HepG2 (cell line): ENCODE data around the gene MEX3B. TPM values are rescaled to one million over a fixed set of nuclear protein-coding genes. Genes with fewer than 3 reads are reported as not detected.

Experiments used
- ATAC-seq: fragments of 200-7000 bp; cut with Tn5 transposase; 3 replicates; pipeline ENCODE4 v1.9.1; 2020; ENCODE audit warnings: mild to moderate bottlenecking, moderate library complexity
- BruUV-seq: library from RNA; stranded (reverse); fragments of 400-500 nt; replicated peaks from 2 replicates; lab custom pipeline; 2021; lab: Mats Ljungman, UMichigan
- CTCF ChIA-PET: fragments of 300-600 bp; formaldehyde crosslinking; extraction: SDS; loops from one replicate; lab custom pipeline; 2021; ENCODE audit warnings: low total read pairs, inconsistent platforms, low intra/inter-chr PET ratio; lab: Yijun Ruan, JAX
- POLR2A ChIA-PET: fragments of 350-600 bp; sonication (Branson Sonifier 250); formaldehyde crosslinking; loops from one replicate; lab custom pipeline; 2020; ENCODE audit warnings: antibody characterized with exemption, inconsistent platforms; lab: Yijun Ruan, JAX
- DNase-seq: peaks from one replicate; pipeline ENCODE4 v3.0.0-alpha.2; 2015; ENCODE audit warnings: low spot score
- FAIRE-seq: peaks from 3 replicates; lab custom pipeline; 2011; peaks lifted over from hg19 to GRCh38; lab: Jason Lieb, UNC
- H2AFZ ChIP-seq: one replicate; pipeline ENCODE4 v1.6.1; 2011; ENCODE audit warnings: low read length, inconsistent platforms
- H3K27ac ChIP-seq: fragments of 300-600 bp; 3 replicates; pipeline ENCODE4 v1.8.0; 2011; ENCODE audit warnings: mixed run types, mild to moderate bottlenecking, mixed read lengths, low read length, inconsistent platforms; ENCODE audit not compliant: insufficient read depth; ENCODE audit errors: extremely low read length
- H3K27me3 ChIP-seq, 2 experiments: fragments of 200-600 bp in 1 of 2; 2 replicates in 1 of 2; 3 replicates in 1 of 2; pipeline versions ENCODE4 v1.6.0 to v1.8.0; 2011; ENCODE audit warnings: low read length in 2 of 2, mild to moderate bottlenecking in 2 of 2, moderate library complexity in 2 of 2, inconsistent platforms in 1 of 2; ENCODE audit not compliant: insufficient read depth in 2 of 2, control insufficient read depth in 1 of 2
- H3K36me3 ChIP-seq, 2 experiments: fragments of 200-600 bp in 1 of 2; replicated peaks in 1 of 2; 2 replicates in 1 of 2; 3 replicates in 1 of 2; pipeline versions ENCODE4 v1.5.1 to v1.8.0; 2011; ENCODE audit warnings: low read length in 2 of 2, inconsistent platforms in 1 of 2; ENCODE audit not compliant: insufficient read depth in 2 of 2, control insufficient read depth in 1 of 2
- H3K4me1 ChIP-seq: 2 replicates; pipeline ENCODE4 v1.5.1; 2012; ENCODE audit warnings: low read length, inconsistent platforms; ENCODE audit not compliant: insufficient read depth
- H3K4me2 ChIP-seq: 2 replicates; pipeline ENCODE4 v1.6.0; 2011; ENCODE audit warnings: low read depth, low read length, inconsistent platforms
- H3K4me3 ChIP-seq, 3 experiments: fragments of 200-600 bp in 1 of 3; sonication (generic), shearing (Covaris generic) in 1 of 3; replicated peaks in 1 of 3; 2 replicates each; pipeline ENCODE4 v1.5.1; 2011 to 2016; ENCODE audit warnings: low read length in 3 of 3, inconsistent platforms in 2 of 3, low read depth in 2 of 3, mild to moderate bottlenecking in 2 of 3, control low read depth in 1 of 3, mixed read lengths in 1 of 3; ENCODE audit not compliant: insufficient read depth in 1 of 3
- H3K79me2 ChIP-seq: one replicate; pipeline ENCODE4 v1.6.1; 2011; ENCODE audit warnings: low read length, inconsistent platforms; ENCODE audit not compliant: insufficient read depth
- H3K9ac ChIP-seq: 2 replicates; pipeline ENCODE4 v1.6.0; 2011; ENCODE audit warnings: mild to moderate bottlenecking, low read depth, low read length, inconsistent platforms; ENCODE audit not compliant: insufficient read depth
- H3K9me3 ChIP-seq: 2 replicates; pipeline ENCODE4 v1.5.1; 2012; ENCODE audit warnings: mild to moderate bottlenecking, low read length
- H4K20me1 ChIP-seq: 2 replicates; pipeline ENCODE4 v1.6.0; 2011; ENCODE audit warnings: inconsistent platforms, mild to moderate bottlenecking, low read length, moderate library complexity; ENCODE audit not compliant: insufficient read depth
- FOXP1 ChIP-seq, 2 experiments: fragments of 450-650 bp in 1 of 2; IDR thresholded peaks; 2 replicates each; pipeline ENCODE4 v1.6.1; 2017 to 2018; ENCODE audit warnings: antibody characterized with exemption in 1 of 2
- HCFC1 ChIP-seq: fragments of 150-350 bp; IDR thresholded peaks from 2 replicates; pipeline ENCODE4 v1.6.1; 2014; ENCODE audit warnings: low read depth, low read length
- KLF11 ChIP-seq: IDR thresholded peaks from 2 replicates; pipeline ENCODE4 v1.6.1; 2016; ENCODE audit warnings: missing compliant biosample characterization
- NCOA1 ChIP-seq: sonication (generic); formaldehyde crosslinking; IDR thresholded peaks from 2 replicates; pipeline ENCODE4 v1.9.0; 2021; ENCODE audit warnings: missing genetic modification reagents
- NR2F2 ChIP-seq: IDR thresholded peaks from 2 replicates; pipeline ENCODE4 v1.6.1; 2012; ENCODE audit warnings: low read depth, inconsistent platforms, borderline replicate concordance
- RFXANK ChIP-seq: IDR thresholded peaks from 2 replicates; pipeline ENCODE4 v1.6.1; 2016
- SP2 ChIP-seq: sonication (generic); formaldehyde crosslinking; IDR thresholded peaks from 2 replicates; pipeline ENCODE4 v1.5.1; 2020; ENCODE audit warnings: mild to moderate bottlenecking, missing genetic modification reagents
- ZMYM4 ChIP-seq: sonication (generic); formaldehyde crosslinking; IDR thresholded peaks from 2 replicates; pipeline ENCODE4 v1.8.1; 2023; ENCODE audit warnings: mild to moderate bottlenecking, missing genetic modification reagents
- WGBS: methylation state at CpG from one replicate; pipeline ENCODE4 v1.1.6; 2017; ENCODE audit warnings: low lambda C conversion rate; 5-methylcytosine and 5-hydroxymethylcytosine counted together
- in situ Hi-C: cut with HindIII; loops from 2 replicates; pipeline ENCODE4 v1.10.0; 2017; ENCODE audit warnings: low pct_unique_long_range_greater_than_20kb; ENCODE audit not compliant: extremely low pct_ligation_motif_present
- intact Hi-C: fragments of 100-400 bp; cut with micrococcal nuclease; formaldehyde crosslinking; loops from one replicate; pipeline ENCODE4 v1.10.0; 2022; ENCODE audit not compliant: unreplicated experiment
- polyA plus RNA-seq, 8 experiments: library from polyadenylated mRNA; depleted of rRNA in 3 of 8; stranded (reverse) in 7 of 8; unstranded in 1 of 8; fragments of >200 nt; fragmentation: Illumina TruSeq in 4 of 8; extraction: Trizol in 4 of 8; gene quantifications; 2 replicates each; pipeline versions ENCODE4 v1.2.1 to v1.2.3, GENCODE V29; 2011 to 2016; ENCODE audit warnings: low read depth in 4 of 8, missing spikeins in 1 of 8, mixed read lengths in 1 of 8; ENCODE audit not compliant: insufficient read depth in 1 of 8
- total RNA-seq, 5 experiments: library from RNA; depleted of rRNA; stranded (reverse); fragments of >200 nt; fragmentation: Illumina TruSeq; extraction: Trizol; gene quantifications; 2 replicates each; pipeline ENCODE4 v1.2.3, GENCODE V29; 2016; ENCODE audit warnings: low read depth in 1 of 5
- TF ChIP-seq, protein P1 (sequence below): sonication (generic); formaldehyde crosslinking; IDR thresholded peaks from 2 replicates; pipeline ENCODE4 v1.4.0; 2020; ENCODE audit warnings: missing genetic modification reagents, borderline replicate concordance

MEX3B gene
- total and polyA plus RNA-seq, 2 of the 13 experiments (the other 11 are each of a cell fraction or from before 2014, with no cell fraction given): 0.48 to 0.62 TPM

DNA sequence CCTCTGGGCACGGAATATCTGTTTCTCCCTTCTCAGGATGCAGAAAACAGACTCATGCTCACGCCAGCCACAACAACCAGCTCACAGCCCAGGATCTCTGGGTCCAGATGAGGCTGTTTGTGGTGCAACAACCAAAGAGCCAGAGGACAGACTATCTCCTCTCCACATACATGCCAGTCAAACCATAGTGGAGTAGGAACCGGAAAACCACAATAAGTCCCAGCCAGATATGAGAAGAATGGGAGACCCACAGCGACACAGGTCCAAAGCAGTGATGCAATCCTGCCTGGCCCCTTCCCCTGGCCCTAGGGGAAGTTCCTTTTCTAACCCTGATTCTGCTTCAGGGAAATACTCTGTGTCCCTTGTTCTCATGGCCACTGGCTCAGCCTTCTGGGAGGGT, 27.6 kb downstream of the MEX3B start (continued):
- TF ChIP-seq HCFC1 (no peak), ZMYM4 (CRISPR knock-in tag) (no peak), NR2F2 (no peak), RFXANK (no peak), NCOA1 (CRISPR knock-in tag) (no peak), FOXP1 (IDR thresholded peaks at IDR 0.05) (no peak), FOXP1 (CRISPR knock-in tag; IDR thresholded peaks at IDR 0.05) (no peak), KLF11 (CRISPR knock-in tag) (no peak)
- TF ChIP-seq, protein P1, sequence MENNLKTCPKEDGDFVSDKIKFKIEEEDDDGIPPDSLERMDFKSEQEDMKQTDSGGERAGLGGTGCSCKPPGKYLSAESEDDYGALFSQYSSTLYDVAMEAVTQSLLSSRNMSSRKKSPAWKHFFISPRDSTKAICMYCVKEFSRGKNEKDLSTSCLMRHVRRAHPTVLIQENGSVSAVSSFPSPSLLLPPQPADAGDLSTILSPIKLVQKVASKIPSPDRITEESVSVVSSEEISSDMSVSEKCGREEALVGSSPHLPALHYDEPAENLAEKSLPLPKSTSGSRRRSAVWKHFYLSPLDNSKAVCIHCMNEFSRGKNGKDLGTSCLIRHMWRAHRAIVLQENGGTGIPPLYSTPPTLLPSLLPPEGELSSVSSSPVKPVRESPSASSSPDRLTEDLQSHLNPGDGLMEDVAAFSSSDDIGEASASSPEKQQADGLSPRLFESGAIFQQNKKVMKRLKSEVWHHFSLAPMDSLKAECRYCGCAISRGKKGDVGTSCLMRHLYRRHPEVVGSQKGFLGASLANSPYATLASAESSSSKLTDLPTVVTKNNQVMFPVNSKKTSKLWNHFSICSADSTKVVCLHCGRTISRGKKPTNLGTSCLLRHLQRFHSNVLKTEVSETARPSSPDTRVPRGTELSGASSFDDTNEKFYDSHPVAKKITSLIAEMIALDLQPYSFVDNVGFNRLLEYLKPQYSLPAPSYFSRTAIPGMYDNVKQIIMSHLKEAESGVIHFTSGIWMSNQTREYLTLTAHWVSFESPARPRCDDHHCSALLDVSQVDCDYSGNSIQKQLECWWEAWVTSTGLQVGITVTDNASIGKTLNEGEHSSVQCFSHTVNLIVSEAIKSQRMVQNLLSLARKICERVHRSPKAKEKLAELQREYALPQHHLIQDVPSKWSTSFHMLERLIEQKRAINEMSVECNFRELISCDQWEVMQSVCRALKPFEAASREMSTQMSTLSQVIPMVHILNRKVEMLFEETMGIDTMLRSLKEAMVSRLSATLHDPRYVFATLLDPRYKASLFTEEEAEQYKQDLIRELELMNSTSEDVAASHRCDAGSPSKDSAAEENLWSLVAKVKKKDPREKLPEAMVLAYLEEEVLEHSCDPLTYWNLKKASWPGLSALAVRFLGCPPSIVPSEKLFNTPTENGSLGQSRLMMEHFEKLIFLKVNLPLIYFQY (CRISPR knock-in tag): no peak

DNA sequence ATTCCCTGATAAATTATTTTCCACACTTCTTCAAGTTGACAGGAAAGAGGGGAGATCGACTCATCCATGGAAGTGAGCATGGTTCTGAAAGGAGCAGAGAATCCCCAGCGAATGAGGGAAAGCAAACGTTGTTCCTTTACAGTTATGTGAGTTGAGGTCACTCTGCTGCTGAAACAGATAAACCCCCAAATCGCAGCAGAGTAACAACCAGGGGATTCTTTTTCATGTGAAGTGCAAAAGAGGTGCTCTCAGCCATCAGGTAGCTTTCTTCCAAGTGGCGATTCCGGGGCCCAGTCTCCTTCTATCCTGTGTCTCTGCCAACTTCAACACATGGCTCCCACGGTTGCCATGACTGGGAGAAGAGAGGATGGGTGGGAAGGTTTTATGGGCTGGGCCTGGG, 28.2 kb downstream of the MEX3B start:
- Histone ChIP-seq H3K27me3 (peaks cover 2 to 39% of the 10 kb centered on the region in 2 experiments; a peak in 3 of 5 replicates), H3K4me3 (no peak overlapping the region), H2AFZ (no peak overlapping the region), H3K9ac (no peak overlapping the region), H3K4me2 (no peak overlapping the region), H3K79me2 (no peaks in the 10 kb centered on the region), H3K9me3 (no peaks in the 10 kb centered on the region), H4K20me1 (no peaks in the 10 kb centered on the region), H3K27ac (no peak overlapping the region), H3K36me3 (no peaks in the 10 kb centered on the region), H3K4me1 (no peaks in the 10 kb centered on the region)
- ChIA-PET CTCF (no interaction called here), POLR2A (no interaction called here)
- in situ Hi-C loops (no loop called here), intact Hi-C loops (no loop called here)
- TF ChIP-seq SP2 (CRISPR knock-in tag): no peak
- WGBS: 4% methylated on average over 7 of the region's 7 CpGs
- FAIRE-seq: no peak
- no peak for ATAC-seq
- BruUV-seq: no TSS peak
- no peak for DNase-seq
